HAP-1 (cell line): ENCODE results near the gene STK33.
A peak's percentile ranks its signal among the peaks of the same experiment; 100 is the strongest.

Source experiments
- DNase-seq, 2 experiments: peaks; one replicate each; pipeline ENCODE4 v3.0.0-alpha.2; 2016 to 2020; ENCODE audit warnings: low spot score in 2 of 2
- H3K27me3 ChIP-seq: fragments of 250-450 bp; sonication (Bioruptor Pico); 2 replicates; pipeline ENCODE4 v1.5.1; 2020; ENCODE audit warnings: low read depth, mild to moderate bottlenecking, moderate library complexity
- H3K36me3 ChIP-seq: fragments of 250-450 bp; sonication (Bioruptor Pico); replicated peaks from 2 replicates; pipeline ENCODE4 v1.5.1; 2020; ENCODE audit warnings: mild to moderate bottlenecking
- H3K4me1 ChIP-seq: fragments of 250-450 bp; sonication (Bioruptor Pico); 2 replicates; pipeline ENCODE4 v1.5.1; 2020; ENCODE audit warnings: mild to moderate bottlenecking
- H3K4me3 ChIP-seq: fragments of 250-450 bp; sonication (Bioruptor Pico); 2 replicates; pipeline ENCODE4 v1.5.1; 2020; ENCODE audit warnings: mild to moderate bottlenecking, moderate library complexity
- H3K9me3 ChIP-seq: fragments of 250-450 bp; sonication (Bioruptor Pico); 2 replicates; pipeline ENCODE4 v1.5.1; 2020; ENCODE audit warnings: mild to moderate bottlenecking, moderate library complexity
- in situ Hi-C: fragments of 300-500 bp; cut with MboI; formaldehyde crosslinking; loops from 3 replicates; pipeline ENCODE4 v1.14.3; 2020; ENCODE audit warnings: low sequenced_read_pairs, inconsistent platforms, mixed read lengths

STK33 gene

GRCh38 chr11:8593935-8594909, at the start of gene STK33:
Gene STK33, minus strand, starts transcription at chr11:8594228. Its CDS starts 119,323 bp downstream, at chr11:8474905.
- in situ Hi-C loops, result no loop called here
- peak; percentile 54 to 85 for DNase-seq
- H3K36me3 ChIP-seq, result no peaks in the 10 kb centered on the region
- H3K9me3 ChIP-seq, result no peaks in the 10 kb centered on the region
- H3K4me3 ChIP-seq, result peak within 1 kb of the TSS; percentile 68
- H3K4me1 ChIP-seq, result peaks cover 6% of the 10 kb centered on the region
- H3K27me3 ChIP-seq, result no peaks in the 10 kb centered on the region

- no peaks in the 10 kb centered on the region for H3K9me3 ChIP-seq
- no peaks in the 10 kb centered on the region for H3K27me3 ChIP-seq
- in situ Hi-C loops, result no loop called here
- no peaks in the 10 kb centered on the region for H3K4me1 ChIP-seq
- no peak for DNase-seq
- no peak overlapping the region for H3K4me3 ChIP-seq
- H3K36me3 ChIP-seq, result peaks cover 22% of the 10 kb centered on the region
Observed at GRCh38 chr11:8642196-8642841, 48.3 kb upstream of the STK33 start.

- DNase-seq, result no peak
- Histone ChIP-seq H3K4me3 (no peak overlapping the region), H3K27me3 (no peaks in the 10 kb centered on the region), H3K4me1 (no peaks in the 10 kb centered on the region), H3K36me3 (peaks cover 22% of the 10 kb centered on the region), H3K9me3 (no peaks in the 10 kb centered on the region)
- in situ Hi-C loops, result no loop called here
Observed at GRCh38 chr11:8641332-8641731, 47.3 kb upstream of the STK33 start.

GRCh38 chr11:8640267-8640906, 46.4 kb upstream of the STK33 start:
- Histone ChIP-seq H3K27me3 (no peaks in the 10 kb centered on the region), H3K4me3 (no peak overlapping the region), H3K36me3 (peaks cover 15% of the 10 kb centered on the region), H3K4me1 (no peaks in the 10 kb centered on the region), H3K9me3 (no peaks in the 10 kb centered on the region)
- in situ Hi-C loops, result no loop called here
- no peak for DNase-seq

- H3K27me3 ChIP-seq, result no peaks in the 10 kb centered on the region
- in situ Hi-C loops, result no loop called here
- no peak for DNase-seq
- H3K4me1 ChIP-seq, result no peaks in the 10 kb centered on the region
- no peak overlapping the region for H3K4me3 ChIP-seq
- no peaks in the 10 kb centered on the region for H3K9me3 ChIP-seq
- H3K36me3 ChIP-seq, result peaks cover 13% of the 10 kb centered on the region
Observed at GRCh38 chr11:8639655-8640054, 45.6 kb upstream of the STK33 start.

GRCh38 chr11:8638300-8638699, 44.3 kb upstream of the STK33 start:
- in situ Hi-C loops, result no loop called here
- peaks cover 13% of the 10 kb centered on the region for H3K36me3 ChIP-seq
- DNase-seq, result no peak

GRCh38 chr11:8636127-8636526, 42.1 kb upstream of the STK33 start:
- DNase-seq, result no peak
- in situ Hi-C loops, result no loop called here
- Histone ChIP-seq H3K27me3 (no peaks in the 10 kb centered on the region), H3K4me1 (no peaks in the 10 kb centered on the region), H3K4me3 (no peak overlapping the region), H3K9me3 (no peaks in the 10 kb centered on the region), H3K36me3 (peaks cover 8% of the 10 kb centered on the region)

More at GRCh38 chr11:8638300-8638699, 44.3 kb upstream of the STK33 start:
- no peaks in the 10 kb centered on the region for H3K9me3 ChIP-seq
- no peaks in the 10 kb centered on the region for H3K4me1 ChIP-seq
- H3K4me3 ChIP-seq, result no peak overlapping the region
- H3K27me3 ChIP-seq, result no peaks in the 10 kb centered on the region

- Histone ChIP-seq H3K4me3 (no peak overlapping the region), H3K27me3 (no peaks in the 10 kb centered on the region), H3K36me3 (peaks cover 8% of the 10 kb centered on the region), H3K9me3 (no peaks in the 10 kb centered on the region), H3K4me1 (no peaks in the 10 kb centered on the region)
- in situ Hi-C loops, result no loop called here
- no peak for DNase-seq
Observed at GRCh38 chr11:8634498-8634897, 40.5 kb upstream of the STK33 start.

GRCh38 chr11:8631395-8632118, 37.5 kb upstream of the STK33 start:
- in situ Hi-C loops, result no loop called here
- H3K27me3 ChIP-seq, result no peaks in the 10 kb centered on the region
- DNase-seq, result no peak
- no peaks in the 10 kb centered on the region for H3K4me1 ChIP-seq
- H3K4me3 ChIP-seq, result no peak overlapping the region
- no peaks in the 10 kb centered on the region for H3K9me3 ChIP-seq
- no peaks in the 10 kb centered on the region for H3K36me3 ChIP-seq

- DNase-seq, result no peak
- in situ Hi-C loops, result no loop called here
- H3K27me3 ChIP-seq, result no peaks in the 10 kb centered on the region
- no peaks in the 10 kb centered on the region for H3K9me3 ChIP-seq
- no peak overlapping the region for H3K4me3 ChIP-seq
- H3K36me3 ChIP-seq, result peaks cover 8% of the 10 kb centered on the region
- no peaks in the 10 kb centered on the region for H3K4me1 ChIP-seq
Observed at GRCh38 chr11:8624698-8625097, 30.7 kb upstream of the STK33 start.

GRCh38 chr11:8621147-8621546, 27.1 kb upstream of the STK33 start:
- Histone ChIP-seq H3K27me3 (no peaks in the 10 kb centered on the region), H3K36me3 (peaks cover 8% of the 10 kb centered on the region), H3K4me1 (no peaks in the 10 kb centered on the region), H3K4me3 (no peak overlapping the region), H3K9me3 (no peaks in the 10 kb centered on the region)
- in situ Hi-C loops, result no loop called here
- DNase-seq, result no peak

- Histone ChIP-seq H3K4me1 (no peaks in the 10 kb centered on the region), H3K9me3 (no peaks in the 10 kb centered on the region), H3K4me3 (no peak overlapping the region), H3K36me3 (peaks cover 4% of the 10 kb centered on the region; the same call in 1 of the 2 replicates), H3K27me3 (no peaks in the 10 kb centered on the region)
- no peak for DNase-seq
- in situ Hi-C loops, result no loop called here
Observed at GRCh38 chr11:8617063-8617462, 23.0 kb upstream of the STK33 start.

- H3K9me3 ChIP-seq, result no peaks in the 10 kb centered on the region
Observed at GRCh38 chr11:8615291-8616032, 21.4 kb upstream of the STK33 start.

More at GRCh38 chr11:8615291-8616032, 21.4 kb upstream of the STK33 start:
- no peak for DNase-seq
- Histone ChIP-seq H3K4me3 (no peak overlapping the region), H3K36me3 (no peaks in the 10 kb centered on the region), H3K4me1 (no peaks in the 10 kb centered on the region), H3K27me3 (no peaks in the 10 kb centered on the region)
- in situ Hi-C loops, result no loop called here
